K562 (cell line): ENCODE data around the gene ZNF692. TPM values are rescaled to one million over a fixed set of nuclear protein-coding genes. Genes with fewer than 3 reads are reported as not detected.
A peak's percentile ranks its signal among the peaks of the same experiment; 100 is the strongest.

ENCODE experiments used
- ARID1B ChIP-seq: fragments of 450-650 bp; IDR thresholded peaks from 2 replicates; pipeline ENCODE4 v1.6.1; 2016; ENCODE audit warnings: antibody characterized with exemption, mild to moderate bottlenecking, inconsistent platforms
- BRD9 ChIP-seq: fragments of 450-650 bp; IDR thresholded peaks from 2 replicates; pipeline ENCODE4 v1.6.1; 2018; ENCODE audit warnings: low read depth; ENCODE audit not compliant: partially characterized antibody
- BRF2 ChIP-seq: IDR thresholded peaks from 3 replicates; pipeline ENCODE4 v1.6.1; 2011; ENCODE audit warnings: borderline replicate concordance, mild to moderate bottlenecking; ENCODE audit not compliant: insufficient read length, insufficient read depth
- CBFA2T3 ChIP-seq: fragments of 450-650 bp; IDR thresholded peaks from 2 replicates; pipeline ENCODE4 v1.6.1; 2017
- CBFB ChIP-seq: sonication (generic); formaldehyde crosslinking; IDR thresholded peaks from 2 replicates; pipeline ENCODE4 v1.4.0; 2020; ENCODE audit warnings: mild to moderate bottlenecking, missing genetic modification reagents
- E2F4 ChIP-seq: sonication (generic); formaldehyde crosslinking; IDR thresholded peaks from 2 replicates; pipeline ENCODE4 v1.8.0; 2022; ENCODE audit warnings: mild to moderate bottlenecking, low read depth, missing genetic modification reagents
- EGR1 ChIP-seq: fragments of 450-650 bp; conservative IDR thresholded peaks from 2 replicates; pipeline ENCODE4 v1.6.1; 2017; ENCODE audit warnings: mild to moderate bottlenecking
- FOXP4 ChIP-seq: sonication (generic); formaldehyde crosslinking; IDR thresholded peaks from 2 replicates; pipeline ENCODE4 v1.8.0; 2022; ENCODE audit warnings: mild to moderate bottlenecking, missing genetic modification reagents, borderline replicate concordance
- GABPB1 ChIP-seq: sonication (generic); formaldehyde crosslinking; IDR thresholded peaks from 2 replicates; pipeline ENCODE4 v1.8.0; 2022; ENCODE audit warnings: mild to moderate bottlenecking, missing genetic modification reagents
- MYBL2 ChIP-seq, 2 experiments: fragments of 450-650 bp in 1 of 2; sonication (generic) in 1 of 2; formaldehyde crosslinking in 1 of 2; IDR thresholded peaks; 2 replicates each; pipeline versions ENCODE4 v1.6.1 to v1.8.1; 2017 to 2022; ENCODE audit warnings: borderline replicate concordance in 1 of 2, inconsistent platforms in 1 of 2, low read depth in 1 of 2, mild to moderate bottlenecking in 1 of 2, missing genetic modification reagents in 1 of 2, moderate library complexity in 1 of 2
- NFIX ChIP-seq: fragments of 250-450 bp; sonication (Bioruptor Pico); IDR thresholded peaks from 2 replicates; pipeline ENCODE4 v1.4.0; 2020; ENCODE audit warnings: low read depth, mild to moderate bottlenecking, moderate library complexity
- PBX2 ChIP-seq, 2 experiments: IDR thresholded peaks in 1 of 2; conservative IDR thresholded peaks in 1 of 2; 2 replicates each; pipeline ENCODE4 v1.6.1; 2016; ENCODE audit warnings: low read depth in 2 of 2, mild to moderate bottlenecking in 1 of 2, missing compliant biosample characterization in 1 of 2, missing genetic modification characterization in 1 of 2, moderate library complexity in 1 of 2
- SMAD1 ChIP-seq: fragments of 150-350 bp; IDR thresholded peaks from 2 replicates; pipeline ENCODE4 v1.6.1; 2014; ENCODE audit warnings: low read length, low read depth; ENCODE audit not compliant: partially characterized antibody
- SMAD3 ChIP-seq: fragments of 450-650 bp; formaldehyde crosslinking; conservative IDR thresholded peaks from 2 replicates; pipeline ENCODE4 v1.4.0; 2020; ENCODE audit warnings: mild to moderate bottlenecking
- THRAP3 ChIP-seq: fragments of 450-650 bp; IDR thresholded peaks from 2 replicates; pipeline ENCODE4 v1.6.1; 2016; ENCODE audit warnings: mild to moderate bottlenecking, inconsistent platforms, borderline replicate concordance
- ZC3H8 ChIP-seq: fragments of 450-650 bp; IDR thresholded peaks from 2 replicates; pipeline ENCODE4 v1.6.1; 2017
- ZNF133 ChIP-seq: fragments of 250-450 bp; sonication (Bioruptor Pico); IDR thresholded peaks from 2 replicates; pipeline ENCODE4 v1.4.0; 2020; ENCODE audit warnings: mild to moderate bottlenecking
- ZNF561 ChIP-seq: fragments of 450-650 bp; formaldehyde crosslinking; conservative IDR thresholded peaks from 2 replicates; pipeline ENCODE4 v1.4.0; 2020; ENCODE audit warnings: mild to moderate bottlenecking, moderate library complexity
- polyA plus RNA-seq, 8 experiments: library from polyadenylated mRNA; depleted of rRNA in 4 of 8; stranded (reverse) in 5 of 8; unstranded in 3 of 8; fragments of >200 nt; fragmentation: Nextera tagmentation in 2 of 8; fragmentation: Illumina TruSeq in 1 of 8; extraction: Ambion mirVana in 2 of 8; extraction: Trizol in 1 of 8; gene quantifications; 2 replicates each; pipeline versions ENCODE4 v1.2.1 to v1.2.3, GENCODE V29; 2011 to 2014; ENCODE audit warnings: inconsistent platforms in 1 of 8, missing spikeins in 1 of 8
- total RNA-seq, 7 experiments: library from RNA; depleted of rRNA in 6 of 7; stranded (reverse); fragments of >200 nt in 6 of 7; fragmentation: Illumina TruSeq in 2 of 7; extraction: Trizol in 2 of 7; gene quantifications; 2 replicates each; pipeline versions ENCODE4 v1.2.1 to v1.2.3, GENCODE V29; 2011 to 2021; ENCODE audit warnings: low replicate concordance in 1 of 7

The ZNF692 gene
- total and polyA plus RNA-seq, 9 of the 15 experiments (the other 6 are each of a cell fraction or from before 2014, with no cell fraction given) = 8.4 to 143 (median 55.9) TPM

GRCh38 chr1:248890549-248891498 is 31.9 kb upstream of the ZNF692 start (continued):
- TF ChIP-seq MYBL2 (IDR thresholded peaks at IDR 0.05; ENCODE audit: low read depth) (peak; percentile 53; the same call in 1 of the 2 replicates), MYBL2 (CRISPR knock-in tag; IDR thresholded peaks at IDR 0.05; ENCODE audit: borderline replicate concordance) (no peak), PBX2 (CRISPR knock-in tag; IDR thresholded peaks at IDR 0.05; ENCODE audit: low read depth) (no peak), PBX2 (tag; conservative IDR thresholded peaks at IDR 0.05; ENCODE audit: low read depth) (peak; percentile 70), ZC3H8 (peak; percentile 79; the same call in 1 of the 2 replicates), CBFB (CRISPR knock-in tag) (0 out of 2 replicates have a peak, but pooled peaks have one; percentile 64), ARID1B (peak; percentile 57; the same call in 1 of the 2 replicates), SMAD1 (no peak), BRF2 (no peak), CBFA2T3 (peak; percentile 37; the same call in 1 of the 2 replicates), SMAD3 (no peak), ZNF561 (no peak), GABPB1 (CRISPR knock-in tag) (no peak), ZNF133 (CRISPR knock-in tag) (no peak), EGR1 (peak; percentile 82), FOXP4 (CRISPR knock-in tag) (no peak; the same call in 1 of the 2 replicates), BRD9 (peak; percentile 63), THRAP3 (peak; percentile 87), E2F4 (CRISPR knock-in tag) (0 out of 2 replicates have a peak, but pooled peaks have one; percentile 23), NFIX (0 out of 2 replicates have a peak, but pooled peaks have one; percentile 27)
